ENCODE results near the gene PLB1. TPM values are rescaled to one million over a fixed set of nuclear protein-coding genes. Genes with fewer than 3 reads are reported as not detected.

Gene PLB1, protein sequence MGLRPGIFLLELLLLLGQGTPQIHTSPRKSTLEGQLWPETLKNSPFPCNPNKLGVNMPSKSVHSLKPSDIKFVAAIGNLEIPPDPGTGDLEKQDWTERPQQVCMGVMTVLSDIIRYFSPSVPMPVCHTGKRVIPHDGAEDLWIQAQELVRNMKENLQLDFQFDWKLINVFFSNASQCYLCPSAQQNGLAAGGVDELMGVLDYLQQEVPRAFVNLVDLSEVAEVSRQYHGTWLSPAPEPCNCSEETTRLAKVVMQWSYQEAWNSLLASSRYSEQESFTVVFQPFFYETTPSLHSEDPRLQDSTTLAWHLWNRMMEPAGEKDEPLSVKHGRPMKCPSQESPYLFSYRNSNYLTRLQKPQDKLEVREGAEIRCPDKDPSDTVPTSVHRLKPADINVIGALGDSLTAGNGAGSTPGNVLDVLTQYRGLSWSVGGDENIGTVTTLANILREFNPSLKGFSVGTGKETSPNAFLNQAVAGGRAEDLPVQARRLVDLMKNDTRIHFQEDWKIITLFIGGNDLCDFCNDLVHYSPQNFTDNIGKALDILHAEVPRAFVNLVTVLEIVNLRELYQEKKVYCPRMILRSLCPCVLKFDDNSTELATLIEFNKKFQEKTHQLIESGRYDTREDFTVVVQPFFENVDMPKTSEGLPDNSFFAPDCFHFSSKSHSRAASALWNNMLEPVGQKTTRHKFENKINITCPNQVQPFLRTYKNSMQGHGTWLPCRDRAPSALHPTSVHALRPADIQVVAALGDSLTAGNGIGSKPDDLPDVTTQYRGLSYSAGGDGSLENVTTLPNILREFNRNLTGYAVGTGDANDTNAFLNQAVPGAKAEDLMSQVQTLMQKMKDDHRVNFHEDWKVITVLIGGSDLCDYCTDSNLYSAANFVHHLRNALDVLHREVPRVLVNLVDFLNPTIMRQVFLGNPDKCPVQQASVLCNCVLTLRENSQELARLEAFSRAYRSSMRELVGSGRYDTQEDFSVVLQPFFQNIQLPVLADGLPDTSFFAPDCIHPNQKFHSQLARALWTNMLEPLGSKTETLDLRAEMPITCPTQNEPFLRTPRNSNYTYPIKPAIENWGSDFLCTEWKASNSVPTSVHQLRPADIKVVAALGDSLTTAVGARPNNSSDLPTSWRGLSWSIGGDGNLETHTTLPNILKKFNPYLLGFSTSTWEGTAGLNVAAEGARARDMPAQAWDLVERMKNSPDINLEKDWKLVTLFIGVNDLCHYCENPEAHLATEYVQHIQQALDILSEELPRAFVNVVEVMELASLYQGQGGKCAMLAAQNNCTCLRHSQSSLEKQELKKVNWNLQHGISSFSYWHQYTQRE (N-terminal part only)
- 4.4 TPM for total RNA-seq

DNA sequence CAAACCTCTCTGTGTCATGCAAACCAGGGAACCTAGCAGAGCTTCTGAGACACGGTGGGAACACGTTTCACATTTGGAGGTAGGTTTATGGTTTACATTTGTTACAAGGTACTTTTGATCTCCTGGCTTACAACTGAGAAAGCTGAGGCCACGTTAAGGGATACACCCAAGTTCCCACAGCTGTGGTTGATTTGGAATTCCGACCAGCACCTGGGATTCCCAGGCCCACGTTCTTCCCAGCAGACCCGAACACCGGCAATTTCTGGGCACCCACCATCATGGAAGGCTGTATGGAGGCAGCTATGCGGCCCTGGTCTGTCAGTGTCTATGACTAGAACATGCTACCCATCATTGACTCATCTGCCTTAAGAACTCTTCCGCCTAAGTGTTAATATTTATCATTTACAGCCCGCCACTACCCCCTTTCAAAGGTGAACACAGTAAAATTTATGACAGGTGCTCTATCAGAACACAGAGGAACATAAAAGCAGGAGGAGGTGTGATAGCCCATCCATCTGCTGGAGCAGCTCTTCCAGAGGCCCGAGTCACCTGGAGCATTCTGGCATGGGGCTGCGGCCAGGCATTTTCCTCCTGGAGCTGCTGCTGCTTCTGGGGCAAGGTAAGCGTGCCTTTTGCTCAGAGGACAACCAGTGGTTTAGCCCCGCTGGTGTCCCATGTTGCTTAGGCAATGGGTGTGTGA lies at the start of gene PLB1:
TSS of gene PLB1 (plus strand) at position 510 of the 700 bp plus-strand sequence. CDS start at position 565, 55 bp downstream.

Small RNAs within 50 kb of the gene (small RNA-seq; reads per million reads assigned to genes)
- gene RNA5SP89 (ENCODE audit: low replicate concordance) (not detected), gene SNRPGP7 (ENCODE audit: low replicate concordance) (not detected)

Other genes with a start within 250 kb of the PLB1 start
- 6.6 TPM for gene FOSL2, start 103.2 kb upstream of the PLB1 start, total RNA-seq

Data from parietal lobe (tissue), 2 donors.